Mucosa of stomach (tissue), 1 donor: ENCODE data around the gene C5orf47.

ENCODE experiments used
- H3K27me3 ChIP-seq: one replicate; pipeline ENCODE4 v1.7.0; 2013; ENCODE audit warnings: mild to moderate bottlenecking, low read length; ENCODE audit not compliant: control insufficient read depth, insufficient read depth
- H3K36me3 ChIP-seq: one replicate; pipeline ENCODE4 v1.7.0; 2013; ENCODE audit warnings: low read length; ENCODE audit not compliant: control insufficient read depth, insufficient read depth
- H3K4me1 ChIP-seq: one replicate; pipeline ENCODE4 v1.7.0; 2013; ENCODE audit warnings: mild to moderate bottlenecking, low read length; ENCODE audit not compliant: control insufficient read depth, insufficient read depth
- H3K4me3 ChIP-seq: one replicate; pipeline ENCODE4 v1.7.0; 2013; ENCODE audit warnings: low read length
- H3K9ac ChIP-seq: one replicate; pipeline ENCODE4 v1.7.0; 2013; ENCODE audit warnings: mild to moderate bottlenecking, low read length, moderate library complexity
- H3K9me3 ChIP-seq: one replicate; pipeline ENCODE4 v1.7.0; 2013; ENCODE audit warnings: mild to moderate bottlenecking, low read length, moderate library complexity; ENCODE audit not compliant: control insufficient read depth
- donor health status: Pancreatic carcinoma.

C5orf47 gene

GRCh38 chr5:173961418-173961817 lies 27.6 kb upstream of the C5orf47 start:
- no peaks in the 10 kb centered on the region for H3K27me3 ChIP-seq
- no peaks in the 10 kb centered on the region for H3K36me3 ChIP-seq
- H3K4me1 ChIP-seq = peaks cover 13% of the 10 kb centered on the region
- no peaks in the 10 kb centered on the region for H3K9me3 ChIP-seq
- H3K9ac ChIP-seq = no peak overlapping the region
- H3K4me3 ChIP-seq = no peak overlapping the region

DNA sequence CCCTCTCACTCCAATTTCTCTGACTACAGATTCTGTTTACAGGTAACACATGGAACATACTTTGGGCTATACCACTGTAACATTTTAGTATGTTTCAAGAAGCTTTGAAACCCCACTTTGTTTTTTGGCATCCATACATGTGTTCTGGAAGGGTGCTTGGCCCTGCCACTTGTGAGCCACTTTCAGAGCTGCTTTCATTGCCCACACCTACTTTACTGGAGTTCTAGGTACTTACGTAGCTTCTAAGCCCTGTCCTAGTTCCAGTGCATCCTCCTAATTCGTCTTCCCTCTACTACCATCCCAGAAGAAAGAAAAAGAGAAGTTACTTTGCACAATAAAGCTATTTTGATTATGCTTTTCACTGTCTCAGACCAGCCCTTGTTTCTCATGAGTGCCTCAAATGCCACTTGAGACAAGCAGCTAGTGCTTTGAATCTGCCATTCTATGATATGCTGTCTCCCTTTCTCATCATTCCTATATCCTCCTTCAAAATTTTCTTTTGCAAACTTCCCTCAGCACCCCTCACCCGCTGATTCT lies 26.5 kb upstream of the C5orf47 start:
- no peaks in the 10 kb centered on the region for H3K9me3 ChIP-seq
- peaks cover 12% of the 10 kb centered on the region for H3K4me1 ChIP-seq
- H3K36me3 ChIP-seq = no peaks in the 10 kb centered on the region
- no peak overlapping the region for H3K4me3 ChIP-seq
- H3K9ac ChIP-seq = no peak overlapping the region
- H3K27me3 ChIP-seq = no peaks in the 10 kb centered on the region

- H3K4me3 ChIP-seq = no peak overlapping the region
- H3K27me3 ChIP-seq = no peaks in the 10 kb centered on the region
- no peaks in the 10 kb centered on the region for H3K9me3 ChIP-seq
- no peak overlapping the region for H3K9ac ChIP-seq
- H3K4me1 ChIP-seq = peaks cover 5% of the 10 kb centered on the region
- H3K36me3 ChIP-seq = no peaks in the 10 kb centered on the region
Observed at GRCh38 chr5:173963182-173963838, 25.7 kb upstream of the C5orf47 start.

GRCh38 chr5:173963867-173964441 lies 25.0 kb upstream of the C5orf47 start:
- H3K27me3 ChIP-seq = no peaks in the 10 kb centered on the region
- H3K9ac ChIP-seq = no peak overlapping the region
- no peak overlapping the region for H3K4me3 ChIP-seq
- no peaks in the 10 kb centered on the region for H3K36me3 ChIP-seq
- H3K9me3 ChIP-seq = no peaks in the 10 kb centered on the region
- H3K4me1 ChIP-seq = peaks cover 5% of the 10 kb centered on the region

- H3K9me3 ChIP-seq = no peaks in the 10 kb centered on the region
- H3K36me3 ChIP-seq = no peaks in the 10 kb centered on the region
- no peak overlapping the region for H3K9ac ChIP-seq
- no peak overlapping the region for H3K4me3 ChIP-seq
- H3K27me3 ChIP-seq = no peaks in the 10 kb centered on the region
- H3K4me1 ChIP-seq = peaks cover 5% of the 10 kb centered on the region
Observed at GRCh38 chr5:173964506-173964905, 24.5 kb upstream of the C5orf47 start.

DNA sequence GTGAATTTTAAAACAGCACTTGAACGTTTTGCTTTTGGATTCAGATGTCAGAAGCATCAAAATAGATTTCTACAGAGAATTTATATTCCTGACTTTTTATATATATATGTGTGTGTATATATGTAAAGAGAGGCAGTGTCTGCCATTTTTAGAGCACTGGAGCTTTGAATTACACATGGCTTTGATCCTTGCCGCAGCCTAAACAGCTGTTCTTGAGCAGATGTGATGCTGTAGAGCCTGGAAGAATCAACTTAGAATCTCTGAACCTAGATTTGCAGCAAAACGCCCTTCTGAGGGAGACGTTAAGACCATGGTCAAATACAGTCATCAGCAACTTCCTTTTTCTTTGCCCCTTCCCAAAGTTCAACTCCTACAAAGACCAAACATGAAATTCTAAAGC lies 21.7 kb upstream of the C5orf47 start:
- peaks cover 5% of the 10 kb centered on the region for H3K4me1 ChIP-seq
- H3K9ac ChIP-seq = no peak overlapping the region
- H3K36me3 ChIP-seq = no peaks in the 10 kb centered on the region
- no peaks in the 10 kb centered on the region for H3K9me3 ChIP-seq
- H3K4me3 ChIP-seq = no peak overlapping the region
- H3K27me3 ChIP-seq = no peaks in the 10 kb centered on the region

GRCh38 chr5:173968154-173968797 lies 20.7 kb upstream of the C5orf47 start:
- H3K9ac ChIP-seq = no peak overlapping the region
- H3K4me3 ChIP-seq = no peak overlapping the region
- peaks cover 12% of the 10 kb centered on the region for H3K4me1 ChIP-seq

DNA sequence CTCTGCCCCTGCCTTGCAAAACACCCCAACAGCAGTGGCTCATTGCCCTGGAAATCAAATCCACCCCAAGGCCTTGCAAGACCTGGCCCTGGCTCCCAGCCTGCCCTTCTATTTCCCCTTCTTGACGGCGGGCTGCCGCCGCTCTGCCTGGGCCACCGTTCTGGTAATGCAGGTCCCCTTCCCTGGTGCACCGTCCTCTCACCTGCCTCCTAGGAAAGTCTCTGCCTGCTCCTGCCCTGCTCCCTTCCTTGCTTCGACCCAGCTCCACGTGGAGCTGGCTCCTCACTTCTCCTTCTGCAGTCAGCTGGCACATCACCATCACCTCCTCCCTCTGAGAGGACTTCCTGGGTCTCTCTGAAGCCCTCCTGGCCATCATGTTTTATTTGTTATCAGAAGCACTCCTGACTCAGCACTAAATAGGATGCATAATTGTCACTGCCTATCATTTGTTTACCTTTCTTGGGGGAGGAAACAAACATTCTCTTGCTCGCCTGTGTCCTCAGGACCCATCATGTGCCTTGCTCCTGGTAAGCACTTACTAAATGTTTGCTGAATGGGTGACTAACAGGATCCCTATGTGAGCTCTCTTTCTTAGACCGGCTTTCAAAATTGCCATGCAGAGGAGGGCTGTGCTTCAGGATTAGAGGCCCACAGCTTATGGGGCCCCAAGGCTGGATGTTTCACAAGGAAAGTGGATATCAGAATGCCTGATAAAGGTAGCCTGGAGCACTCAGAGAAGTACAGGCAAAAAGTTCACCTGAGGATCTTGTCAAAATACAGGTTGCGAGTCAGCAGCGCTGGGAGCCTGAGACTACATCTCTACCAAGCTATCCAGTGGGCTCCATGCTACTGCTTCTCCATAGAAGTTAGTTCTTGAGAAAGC lies 19.6 kb upstream of the C5orf47 start:
- no peaks in the 10 kb centered on the region for H3K36me3 ChIP-seq
- H3K9ac ChIP-seq = no peak overlapping the region
- no peak overlapping the region for H3K4me3 ChIP-seq
- H3K9me3 ChIP-seq = no peaks in the 10 kb centered on the region
- peaks cover 18% of the 10 kb centered on the region for H3K4me1 ChIP-seq
- H3K27me3 ChIP-seq = peaks cover 11% of the 10 kb centered on the region

More at GRCh38 chr5:173968154-173968797, 20.7 kb upstream of the C5orf47 start:
- no peaks in the 10 kb centered on the region for H3K36me3 ChIP-seq
- H3K27me3 ChIP-seq = peaks cover 5% of the 10 kb centered on the region
- H3K9me3 ChIP-seq = no peaks in the 10 kb centered on the region

GRCh38 chr5:173970878-173971650 lies 17.9 kb upstream of the C5orf47 start:
- Histone ChIP-seq H3K4me3 (no peak overlapping the region), H3K4me1 (peaks cover 13% of the 10 kb centered on the region), H3K9me3 (no peaks in the 10 kb centered on the region), H3K9ac (no peak overlapping the region), H3K27me3 (peaks cover 11% of the 10 kb centered on the region), H3K36me3 (no peaks in the 10 kb centered on the region)

DNA sequence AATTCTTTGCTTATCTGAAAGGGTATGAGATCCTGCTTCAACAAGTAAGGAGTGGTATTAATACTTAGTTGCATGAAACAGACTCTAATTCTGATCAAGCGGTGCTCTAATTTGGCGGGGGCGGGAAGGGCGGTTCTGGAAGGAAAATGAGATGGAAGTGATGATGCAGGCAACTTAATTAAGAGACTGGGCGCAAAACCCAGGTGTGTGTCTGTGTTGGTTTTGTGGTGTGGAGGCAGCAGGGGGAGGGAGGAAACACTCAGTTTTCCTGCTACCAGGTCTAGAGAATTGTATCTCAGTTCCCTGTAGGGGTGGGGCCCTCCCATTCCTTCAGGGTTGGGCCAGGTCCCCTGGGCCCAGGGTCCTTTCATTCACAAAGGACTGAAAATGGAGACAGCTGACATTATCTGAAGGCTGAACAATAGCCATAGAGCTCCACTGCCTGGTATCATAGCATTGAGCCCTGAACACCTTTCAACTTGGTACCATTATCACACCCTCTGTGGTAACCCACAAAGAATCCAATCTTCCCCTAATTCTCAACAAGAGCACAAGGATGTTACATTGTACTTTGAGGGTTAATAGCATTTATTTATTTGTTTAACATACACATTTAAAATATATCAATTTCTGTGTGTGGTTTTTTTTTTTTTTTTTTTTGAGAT lies 17.2 kb upstream of the C5orf47 start:
- Histone ChIP-seq H3K4me3 (no peak overlapping the region), H3K27me3 (peaks cover 11% of the 10 kb centered on the region), H3K9ac (no peak overlapping the region), H3K9me3 (no peaks in the 10 kb centered on the region), H3K4me1 (peaks cover 13% of the 10 kb centered on the region), H3K36me3 (no peaks in the 10 kb centered on the region)

DNA sequence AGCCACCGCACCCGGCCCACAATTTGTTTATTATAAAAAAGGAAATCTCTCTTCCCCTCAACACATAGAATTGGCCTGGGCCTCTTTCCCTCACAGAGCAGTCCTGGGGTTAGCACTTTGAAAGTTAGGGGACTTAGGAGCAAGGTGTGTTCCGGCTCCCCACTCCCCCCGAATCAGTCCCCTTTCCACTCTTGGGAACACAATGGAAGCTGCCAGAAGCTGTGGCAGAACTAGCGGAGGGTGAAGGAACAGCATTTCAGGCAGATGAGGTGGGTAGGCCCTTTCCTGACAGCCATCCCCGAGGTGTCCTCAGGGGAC lies 16.4 kb upstream of the C5orf47 start:
- Histone ChIP-seq H3K9me3 (no peaks in the 10 kb centered on the region), H3K4me3 (no peak overlapping the region), H3K27me3 (peaks cover 11% of the 10 kb centered on the region), H3K36me3 (no peaks in the 10 kb centered on the region), H3K4me1 (peaks cover 13% of the 10 kb centered on the region), H3K9ac (peak overlapping the region; percentile 70)
